ENCODE results near the gene ARL17B.
"Not testable (repeated sequence)": the region's sequence is repeated elsewhere in the genome, so short reads cannot be mapped to it uniquely, and the experiment has no call there.

Gene ARL17B

GRCh38 chr17:46253722-46254121 is 107.8 kb downstream of the ARL17B start:
- peak; percentile 70 for TF ChIP-seq CTCF (IDR thresholded peaks at IDR 0.05; ENCODE audit: low read depth, low read length)
- not testable (repeated sequence) for H3K4me3 ChIP-seq (replicated peaks in 1 of 2; ENCODE audit: low read depth in 2 of 2, low read length in 2 of 2)
- peak; percentile 42 to 73 for DNase-seq (ENCODE audit: low read depth in 2 of 2)

- H3K4me3 ChIP-seq (replicated peaks in 1 of 2; ENCODE audit: low read depth in 2 of 2, low read length in 2 of 2); DNase-seq (ENCODE audit: low read depth in 2 of 2): not testable (repeated sequence)
These were observed 108.8 kb downstream of the ARL17B start for GRCh38 chr17:46252804-46253203.

- not testable (repeated sequence) for H3K4me3 ChIP-seq (replicated peaks in 1 of 2; ENCODE audit: low read depth in 2 of 2, low read length in 2 of 2); DNase-seq (ENCODE audit: low read depth in 2 of 2)
These were observed 112.4 kb downstream of the ARL17B start for GRCh38 chr17:46249153-46249552.

GRCh38 chr17:46244949-46245768 is 116.4 kb downstream of the ARL17B start:
- not testable (repeated sequence) for H3K4me3 ChIP-seq (replicated peaks in 1 of 2; ENCODE audit: low read depth in 2 of 2, low read length in 2 of 2); DNase-seq (ENCODE audit: low read depth in 2 of 2)

GRCh38 chr17:46244339-46244913 is 117.1 kb downstream of the ARL17B start:
- DNase-seq (ENCODE audit: low read depth in 2 of 2) = not testable (repeated sequence)

GRCh38 chr17:46243928-46244327 is 117.6 kb downstream of the ARL17B start:
- H3K4me3 ChIP-seq (replicated peaks in 1 of 2; ENCODE audit: low read depth in 2 of 2, low read length in 2 of 2); DNase-seq (ENCODE audit: low read depth in 2 of 2): not testable (repeated sequence)

More at GRCh38 chr17:46244339-46244913, 117.1 kb downstream of the ARL17B start:
- not testable (repeated sequence) for H3K4me3 ChIP-seq (replicated peaks in 1 of 2; ENCODE audit: low read depth in 2 of 2, low read length in 2 of 2)

- not testable (repeated sequence) for DNase-seq (ENCODE audit: low read depth in 2 of 2); H3K4me3 ChIP-seq (replicated peaks in 1 of 2; ENCODE audit: low read depth in 2 of 2, low read length in 2 of 2)
These were observed 118.1 kb downstream of the ARL17B start for GRCh38 chr17:46243505-46243904.

- H3K4me3 ChIP-seq (replicated peaks in 1 of 2; ENCODE audit: low read depth in 2 of 2, low read length in 2 of 2); DNase-seq (ENCODE audit: low read depth in 2 of 2): not testable (repeated sequence)
These were observed 130.2 kb downstream of the ARL17B start for GRCh38 chr17:46231359-46231758.

GRCh38 chr17:46225274-46225794 is 136.2 kb downstream of the ARL17B start:
- DNase-seq (ENCODE audit: low read depth in 2 of 2) = peak; percentile 85 to 92
- H3K4me3 ChIP-seq (replicated peaks in 1 of 2; ENCODE audit: low read depth in 2 of 2, low read length in 2 of 2) = peak overlapping the region; percentile 44 to 52

- not testable (repeated sequence) for DNase-seq (ENCODE audit: low read depth in 2 of 2)
- peak overlapping the region; percentile 44 to 52 for H3K4me3 ChIP-seq (replicated peaks in 1 of 2; ENCODE audit: low read depth in 2 of 2, low read length in 2 of 2)
These were observed 136.7 kb downstream of the ARL17B start for GRCh38 chr17:46224864-46225263.

Measured in cardiac fibroblast (primary cell).